ENCODE results near the gene METTL25. TPM values are rescaled to one million over a fixed set of nuclear protein-coding genes. Genes with fewer than 3 reads are reported as not detected.

The METTL25 gene
- total RNA-seq, 1 experiment from 2014 or later = 11.6 TPM

GRCh38 chr12:82519510-82519909, 161.2 kb downstream of the METTL25 start:
- no peak overlapping the region for H2BK20ac ChIP-seq (ENCODE audit: low read depth, low read length, poor library complexity, severe bottlenecking)
- H3K79me2 ChIP-seq (ENCODE audit: insufficient read depth, low read length) = no peaks in the 10 kb centered on the region; the same call in 1 of the 2 replicates
- no peaks in the 10 kb centered on the region for H4K20me1 ChIP-seq (ENCODE audit: control insufficient read depth, insufficient read depth, insufficient read length)
- Mint-ChIP-seq H3K36me3 (ENCODE audit: insufficient read depth in 1 of 3, low read depth in 3 of 3) (no peaks in the 10 kb centered on the region), H3K27me3 (ENCODE audit: low read depth) (no peaks in the 10 kb centered on the region), H3K9me3 (no peaks in the 10 kb centered on the region; a peak in 1 of 5 replicates), H3K4me3 (no peak overlapping the region), H3K27ac (no peak overlapping the region), H3K4me1 (no peaks in the 10 kb centered on the region)
- H3K14ac ChIP-seq (ENCODE audit: insufficient read depth, low read length) = no peak overlapping the region
- no peaks in the 10 kb centered on the region for H3K4me1 ChIP-seq (ENCODE audit: insufficient read depth, low read length)
- H3K56ac ChIP-seq (ENCODE audit: insufficient read length, low read depth, low read length) = no peak overlapping the region
- no peak overlapping the region for H2BK120ac ChIP-seq (ENCODE audit: low read depth, low read length, poor library complexity, severe bottlenecking)
- no peak overlapping the region for H2BK15ac ChIP-seq (ENCODE audit: low read depth, low read length)
- no peaks in the 10 kb centered on the region for H3K9me3 ChIP-seq (ENCODE audit: control insufficient read depth, low read depth, low read length)
- no peaks in the 10 kb centered on the region for H3K27me3 ChIP-seq (ENCODE audit: insufficient read depth, low read length)
- no peak overlapping the region for H3K18ac ChIP-seq (ENCODE audit: insufficient read length, low read depth, low read length)
- no peak overlapping the region for H2BK5ac ChIP-seq (ENCODE audit: insufficient read length, low read length)
- H3T11ph ChIP-seq (ENCODE audit: low read length) = no peak overlapping the region
- H2BK12ac ChIP-seq (ENCODE audit: insufficient read length, low read depth, low read length) = no peak overlapping the region
- TF ChIP-seq, protein P1, sequence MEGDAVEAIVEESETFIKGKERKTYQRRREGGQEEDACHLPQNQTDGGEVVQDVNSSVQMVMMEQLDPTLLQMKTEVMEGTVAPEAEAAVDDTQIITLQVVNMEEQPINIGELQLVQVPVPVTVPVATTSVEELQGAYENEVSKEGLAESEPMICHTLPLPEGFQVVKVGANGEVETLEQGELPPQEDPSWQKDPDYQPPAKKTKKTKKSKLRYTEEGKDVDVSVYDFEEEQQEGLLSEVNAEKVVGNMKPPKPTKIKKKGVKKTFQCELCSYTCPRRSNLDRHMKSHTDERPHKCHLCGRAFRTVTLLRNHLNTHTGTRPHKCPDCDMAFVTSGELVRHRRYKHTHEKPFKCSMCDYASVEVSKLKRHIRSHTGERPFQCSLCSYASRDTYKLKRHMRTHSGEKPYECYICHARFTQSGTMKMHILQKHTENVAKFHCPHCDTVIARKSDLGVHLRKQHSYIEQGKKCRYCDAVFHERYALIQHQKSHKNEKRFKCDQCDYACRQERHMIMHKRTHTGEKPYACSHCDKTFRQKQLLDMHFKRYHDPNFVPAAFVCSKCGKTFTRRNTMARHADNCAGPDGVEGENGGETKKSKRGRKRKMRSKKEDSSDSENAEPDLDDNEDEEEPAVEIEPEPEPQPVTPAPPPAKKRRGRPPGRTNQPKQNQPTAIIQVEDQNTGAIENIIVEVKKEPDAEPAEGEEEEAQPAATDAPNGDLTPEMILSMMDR (conservative IDR thresholded peaks at IDR 0.05) = no peak
- no peak overlapping the region for H2AK5ac ChIP-seq (ENCODE audit: insufficient read length, low read length)
- H3K9ac ChIP-seq (ENCODE audit: extremely low read depth, insufficient read length, low read length) = no peak overlapping the region
- H3K79me1 ChIP-seq (ENCODE audit: insufficient read depth, low read depth, low read length, poor library complexity, severe bottlenecking) = no peaks in the 10 kb centered on the region
- no peak overlapping the region for H3K27ac ChIP-seq (ENCODE audit: insufficient read length, low read depth, low read length)
- no peak overlapping the region for H4K8ac ChIP-seq (replicated peaks; ENCODE audit: insufficient read length, low read depth, low read length)
- no peaks in the 10 kb centered on the region for H3K23me2 ChIP-seq (ENCODE audit: insufficient read length, low read depth, low read length, poor library complexity, severe bottlenecking)
- no peak overlapping the region for H4K91ac ChIP-seq (ENCODE audit: insufficient read length, low read depth, low read length)
- DNase-seq = no peak
- H3K4me2 ChIP-seq (ENCODE audit: insufficient read depth, insufficient read length, low read length) = no peak overlapping the region
- H2AFZ ChIP-seq (ENCODE audit: low read length) = no peak overlapping the region
- no peak overlapping the region for H3K4ac ChIP-seq (ENCODE audit: low read depth, low read length)
- no peak overlapping the region for H4K5ac ChIP-seq (ENCODE audit: insufficient read length, low read depth, low read length)
- no peak overlapping the region for H3K23ac ChIP-seq (ENCODE audit: insufficient read length, low read depth, low read length)
